Naive thymus-derived CD8-positive, alpha-beta T cell (primary cell): ENCODE measurements around the gene RAB9B. TPM values are rescaled to one million over a fixed set of nuclear protein-coding genes. Genes with fewer than 3 reads are reported as not detected.
A peak's percentile ranks its signal among the peaks of the same experiment; 100 is the strongest.

ENCODE experiments used
- ATAC-seq, 2 donors: fragments of 150-1000 bp; cut with Tn5 transposase in 1 of 2; sonication (Bioruptor Pico), chemical (Tn5 transposase) in 1 of 2; 1 replicate in 1 of 2; 2 replicates in 1 of 2; pipeline ENCODE4 v1.10.0; 2021; ENCODE audit warnings: mild to moderate bottlenecking in 2 of 2, moderate library complexity in 2 of 2
- POLR2A ChIA-PET: fragments of 350-600 bp; sonication (Branson Sonifier 250); formaldehyde crosslinking; loops from one replicate; lab custom pipeline; 2021; ENCODE audit warnings: antibody characterized with exemption; lab: Charles Lee
- DNase-seq, 10 donors: peaks; one replicate each; pipeline versions ENCODE4 v3.0.0 to v3.0.0-alpha.2; 2020 to 2022
- H3K27ac Mint-ChIP-seq, 10 donors: one replicate each; pipeline ENCODE4 v1.8.0; 2020 to 2022; ENCODE audit warnings: mild to moderate bottlenecking in 10 of 10, mixed read lengths in 10 of 10, moderate library complexity in 4 of 10, inconsistent platforms in 1 of 10
- H3K27me3 Mint-ChIP-seq, 5 donors: one replicate each; pipeline ENCODE4 v1.8.0; 2021 to 2022; ENCODE audit warnings: mixed read lengths in 5 of 5
- H3K36me3 Mint-ChIP-seq, 3 donors: one replicate each; pipeline ENCODE4 v1.8.0; 2020 to 2022; ENCODE audit warnings: mixed read lengths in 3 of 3, mild to moderate bottlenecking in 2 of 3, inconsistent platforms in 1 of 3
- H3K4me1 Mint-ChIP-seq, 4 donors: one replicate each; pipeline ENCODE4 v1.8.0; 2021 to 2022; ENCODE audit warnings: mixed read lengths in 4 of 4
- H3K4me3 Mint-ChIP-seq, 10 donors: one replicate each; pipeline ENCODE4 v1.8.0; 2020 to 2022; ENCODE audit warnings: mild to moderate bottlenecking in 10 of 10, mixed read lengths in 10 of 10, moderate library complexity in 6 of 10, inconsistent platforms in 1 of 10
- H3K9me3 Mint-ChIP-seq, 9 donors: one replicate each; pipeline ENCODE4 v1.8.0; 2020 to 2022; ENCODE audit warnings: mixed read lengths in 9 of 9, mild to moderate bottlenecking in 3 of 9, inconsistent platforms in 1 of 9, moderate library complexity in 1 of 9
- polyA plus RNA-seq, 3 donors: library from polyadenylated mRNA; unstranded; fragments of 300-500 nt; fragmentation: Illumina TruSeq; gene quantifications; one replicate each; pipeline ENCODE4 v1.2.3, GENCODE V29; 2021
- total RNA-seq, 8 experiments: library from RNA in 2 of 8; stranded (reverse) in 2 of 8; gene quantifications; one replicate each; pipeline ENCODE4 v1.2.3 and lab custom pipeline; 2021 to 2026

The RAB9B gene
- total and polyA plus RNA-seq, 5 experiments from 2014 or later, result 0.14 to 0.69 (median 0.51) TPM; not detected in 1

- H3K4me3 Mint-ChIP-seq, result no peak overlapping the region
- no peak for ATAC-seq
- H3K27me3 Mint-ChIP-seq, result peaks cover 0 to 9% (median 4%) of the 10 kb centered on the region in 5 donors
These were observed 52.8 kb downstream of the RAB9B start for GRCh38 chrX:103779141-103779789.

DNA sequence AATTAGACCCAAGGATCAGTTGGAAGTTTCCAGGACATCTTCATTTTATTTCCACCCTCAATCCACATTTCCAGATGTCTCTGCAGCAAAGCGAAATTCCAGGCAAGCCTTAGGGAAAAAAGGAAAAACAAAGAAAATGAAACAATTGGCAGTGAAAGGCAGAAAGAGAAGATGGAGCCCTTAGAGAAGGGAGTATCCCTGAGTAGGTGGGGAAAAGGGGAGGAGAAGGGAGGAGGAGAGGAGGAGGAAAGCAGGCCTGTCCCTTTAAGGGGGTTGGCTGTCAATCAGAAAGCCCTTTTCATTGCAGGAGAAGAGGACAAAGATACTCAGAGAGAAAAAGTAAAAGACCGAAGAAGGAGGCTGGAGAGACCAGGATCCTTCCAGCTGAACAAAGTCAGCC, 55.5 kb downstream of the RAB9B start, which contains the start of gene PLP1:
Gene PLP1 (plus strand): TSS at position 295 of the 400 bp plus-strand sequence. CDS start 156 bp downstream, outside the sequence.
- H3K4me1 Mint-ChIP-seq, result no peaks in the 10 kb centered on the region
- peaks cover 0 to 9% (median 5%) of the 10 kb centered on the region in 5 donors for H3K27me3 Mint-ChIP-seq
- ATAC-seq (no peak), DNase-seq (no peak)
- H3K9me3 Mint-ChIP-seq, result no peaks in the 10 kb centered on the region
- no peak within 1 kb of the TSS for H3K4me3 Mint-ChIP-seq
- no peaks in the 10 kb centered on the region for H3K36me3 Mint-ChIP-seq
- POLR2A ChIA-PET, result no interaction called here
- H3K27ac Mint-ChIP-seq, result peak within 1 kb of the TSS in 1 of 10 donors; percentile 5

More at GRCh38 chrX:103779141-103779789, 52.8 kb downstream of the RAB9B start:
- no peaks in the 10 kb centered on the region for H3K4me1 Mint-ChIP-seq
- no peaks in the 10 kb centered on the region for H3K9me3 Mint-ChIP-seq
- POLR2A ChIA-PET, result no interaction called here
- DNase-seq, result no peak
- no peak overlapping the region for H3K27ac Mint-ChIP-seq
- H3K36me3 Mint-ChIP-seq, result no peaks in the 10 kb centered on the region

GRCh38 chrX:103774070-103774642, 57.9 kb downstream of the RAB9B start:
- Mint-ChIP-seq H3K27ac (no peak overlapping the region), H3K9me3 (no peaks in the 10 kb centered on the region), H3K4me1 (no peaks in the 10 kb centered on the region), H3K36me3 (no peaks in the 10 kb centered on the region), H3K4me3 (no peak overlapping the region), H3K27me3 (peaks cover 0 to 9% (median 5%) of the 10 kb centered on the region in 5 donors)
- POLR2A ChIA-PET, result no interaction called here
- DNase-seq, result no peak
- no peak for ATAC-seq

DNA sequence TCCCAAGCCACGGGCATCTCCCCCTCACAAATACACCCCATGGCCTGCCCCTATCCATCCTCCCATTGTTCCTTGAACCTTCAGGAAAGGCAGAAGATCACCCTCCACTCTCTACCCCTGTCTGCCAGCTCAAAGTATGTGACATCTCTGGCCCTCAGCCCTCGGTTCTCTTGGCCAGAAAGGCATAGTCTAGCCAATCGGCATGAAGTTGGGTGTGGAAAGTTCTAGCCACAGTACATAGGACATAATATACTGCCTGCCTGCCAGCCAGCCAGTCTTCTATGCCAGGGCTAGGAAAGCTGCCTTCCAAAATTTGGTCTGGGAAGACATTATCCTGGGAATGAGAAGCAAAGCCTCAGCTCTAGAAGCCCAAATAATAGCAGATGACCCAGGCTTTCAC, 58.6 kb downstream of the RAB9B start:
- DNase-seq (no peak), ATAC-seq (no peak)
- H3K9me3 Mint-ChIP-seq, result no peaks in the 10 kb centered on the region
- no peaks in the 10 kb centered on the region for H3K4me1 Mint-ChIP-seq
- peaks cover 0 to 8% (median 5%) of the 10 kb centered on the region in 5 donors for H3K27me3 Mint-ChIP-seq
- H3K27ac Mint-ChIP-seq, result peak overlapping the region in 1 of 10 donors; percentile 46
- no peaks in the 10 kb centered on the region for H3K36me3 Mint-ChIP-seq
- POLR2A ChIA-PET, result no interaction called here
- no peak overlapping the region for H3K4me3 Mint-ChIP-seq

Other genes with a start within 250 kb of the RAB9B start
- gene TCEAL4, start 246.7 kb downstream of the RAB9B start, total RNA-seq, result 10 to 100 TPM; 15.9 to 17.2 TPM
- gene TCEAL4, start 246.7 kb downstream of the RAB9B start, polyA plus RNA-seq, result 10 to 100 TPM; 16.5 to 28.0 (median 20.8) TPM
- 1 to 10 TPM; 9.1 TPM for gene TCEAL3, start 224.3 kb downstream of the RAB9B start, total RNA-seq
- 10 to 100 TPM in 2 of 3 donors, 1 to 10 TPM in 1; 7.4 to 11.9 (median 10.2) TPM for gene TCEAL3, start 224.3 kb downstream of the RAB9B start, polyA plus RNA-seq
- gene TCEAL1, start 203.3 kb downstream of the RAB9B start, total RNA-seq, result 10 to 100 TPM; 18.8 to 19.3 TPM
- 10 to 100 TPM; 19.1 to 29.4 (median 28.4) TPM for gene TCEAL1, start 203.3 kb downstream of the RAB9B start, polyA plus RNA-seq
- 100 to 1,000 TPM; 110 to 111 TPM for gene MORF4L2, start 145.6 kb downstream of the RAB9B start, total RNA-seq
- 10 to 100 TPM; 66.3 to 96.5 (median 78.2) TPM for gene MORF4L2, start 145.6 kb downstream of the RAB9B start, polyA plus RNA-seq
- gene TMEM31, start 121.3 kb downstream of the RAB9B start, total RNA-seq, result not detected
- not detected for gene TMEM31, start 121.3 kb downstream of the RAB9B start, polyA plus RNA-seq
- gene PLP1, start 55.4 kb downstream of the RAB9B start, total RNA-seq, result not detected
- gene PLP1, start 55.4 kb downstream of the RAB9B start, polyA plus RNA-seq, result not detected
- gene TMSB15B, start 130.4 kb upstream of the RAB9B start, total RNA-seq, result 1 to 10 TPM; 6.1 to 7.0 TPM
- gene TMSB15B, start 130.4 kb upstream of the RAB9B start, polyA plus RNA-seq, result 10 to 100 TPM in 2 of 3 donors, 1 to 10 TPM in 1; 9.5 to 11.8 (median 11.5) TPM
- not detected for gene H2BW1, start 181.5 kb upstream of the RAB9B start, total RNA-seq
- gene H2BW1, start 181.5 kb upstream of the RAB9B start, polyA plus RNA-seq, result not detected
- gene H2BW2, start 207.7 kb upstream of the RAB9B start, total RNA-seq, result not detected
- gene H2BW2, start 207.7 kb upstream of the RAB9B start, polyA plus RNA-seq, result not detected
- gene TMSB15C, start 244.0 kb upstream of the RAB9B start, total RNA-seq, result 1 to 10 TPM; 5.3 to 5.4 TPM
- gene TMSB15C, start 244.0 kb upstream of the RAB9B start, polyA plus RNA-seq, result under 1 TPM; 0.86 to 0.99 (median 0.94) TPM